ENCODE measurements around the gene EXOC4. TPM values are rescaled to one million over a fixed set of nuclear protein-coding genes. Genes with fewer than 3 reads are reported as not detected.

The EXOC4 gene
- total RNA-seq, 1 experiment from 2014 or later: 111 TPM

DNA sequence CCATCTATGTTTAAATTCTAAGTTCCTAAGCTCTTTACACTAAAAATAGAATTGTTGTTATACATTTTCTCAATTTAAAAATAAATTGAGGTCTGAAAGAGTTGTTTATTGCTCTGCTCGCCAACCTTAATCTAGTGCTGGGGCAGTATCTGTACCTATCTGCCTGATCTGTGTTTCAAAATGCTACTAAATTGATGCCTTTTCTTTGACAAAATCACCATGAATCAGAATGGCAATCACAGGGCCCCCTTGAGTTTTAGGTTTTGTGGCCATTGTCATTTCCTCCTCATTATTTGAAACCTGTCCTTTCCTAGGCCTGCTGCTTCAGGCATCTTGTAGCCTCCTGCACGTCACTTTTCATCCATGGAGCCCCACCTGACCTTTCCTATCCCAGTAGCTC, 301.5 kb downstream of the EXOC4 start:
- no peaks in the 10 kb centered on the region for H3K79me2 ChIP-seq (ENCODE audit: low read length)
- no peak for DNase-seq

DNA sequence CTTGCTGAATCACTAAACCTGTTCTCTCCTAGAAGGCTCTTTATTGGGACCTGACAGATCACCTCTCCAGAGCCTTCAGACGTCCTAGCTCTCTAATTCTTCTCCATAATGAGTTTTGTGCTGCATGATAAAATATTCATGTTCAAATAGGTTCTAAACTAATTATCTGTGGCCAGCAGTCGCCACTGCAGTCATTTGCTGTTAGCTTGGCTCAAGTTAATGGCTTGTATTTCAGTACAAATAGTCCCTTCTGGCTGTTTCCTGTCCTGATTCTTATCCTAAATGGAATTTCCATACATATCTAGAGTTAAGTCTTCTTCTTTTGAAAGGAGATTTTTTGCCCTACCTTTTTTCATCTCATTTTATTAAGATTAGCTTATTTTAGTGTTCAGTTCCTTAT, 303.2 kb downstream of the EXOC4 start:
- H3K36me3 ChIP-seq (ENCODE audit: insufficient read depth, low read length): no peaks in the 10 kb centered on the region
- no peak overlapping the region for H3K27ac ChIP-seq (ENCODE audit: low read length)
- H3K9me2 ChIP-seq (replicated peaks; ENCODE audit: insufficient read depth, low read length): no peaks in the 10 kb centered on the region
- H3K4me1 ChIP-seq (ENCODE audit: low read length): no peaks in the 10 kb centered on the region
- DNase-seq: no peak
- H3K9me3 ChIP-seq (ENCODE audit: low read length): no peaks in the 10 kb centered on the region
- no peak overlapping the region for H2AFZ ChIP-seq (ENCODE audit: low read length)
- no peaks in the 10 kb centered on the region for H3K79me2 ChIP-seq (ENCODE audit: low read length)
- H3K4me2 ChIP-seq (ENCODE audit: low read depth, low read length, poor library complexity, severe bottlenecking): no peak overlapping the region
- H3K27me3 ChIP-seq (ENCODE audit: low read length): no peaks in the 10 kb centered on the region
- no peak overlapping the region for H3K4me3 ChIP-seq (ENCODE audit: low read length)
- H3K9ac ChIP-seq (ENCODE audit: low read length): no peak overlapping the region
- H4K20me1 ChIP-seq (ENCODE audit: insufficient read depth, low read depth, low read length): no peaks in the 10 kb centered on the region

More for the DNA sequence above, 301.5 kb downstream of the EXOC4 start:
- Histone ChIP-seq H3K4me2 (ENCODE audit: low read depth, low read length, poor library complexity, severe bottlenecking) (no peak overlapping the region), H3K36me3 (ENCODE audit: insufficient read depth, low read length) (no peaks in the 10 kb centered on the region), H2AFZ (ENCODE audit: low read length) (no peak overlapping the region), H4K20me1 (ENCODE audit: insufficient read depth, low read depth, low read length) (no peaks in the 10 kb centered on the region), H3K9ac (ENCODE audit: low read length) (no peak overlapping the region), H3K4me3 (ENCODE audit: low read length) (no peak overlapping the region), H3K9me2 (replicated peaks; ENCODE audit: insufficient read depth, low read length) (no peaks in the 10 kb centered on the region), H3K4me1 (ENCODE audit: low read length) (no peaks in the 10 kb centered on the region), H3K9me3 (ENCODE audit: low read length) (no peaks in the 10 kb centered on the region), H3K27me3 (ENCODE audit: low read length) (no peaks in the 10 kb centered on the region), H3K27ac (ENCODE audit: low read length) (no peak overlapping the region)

DNA sequence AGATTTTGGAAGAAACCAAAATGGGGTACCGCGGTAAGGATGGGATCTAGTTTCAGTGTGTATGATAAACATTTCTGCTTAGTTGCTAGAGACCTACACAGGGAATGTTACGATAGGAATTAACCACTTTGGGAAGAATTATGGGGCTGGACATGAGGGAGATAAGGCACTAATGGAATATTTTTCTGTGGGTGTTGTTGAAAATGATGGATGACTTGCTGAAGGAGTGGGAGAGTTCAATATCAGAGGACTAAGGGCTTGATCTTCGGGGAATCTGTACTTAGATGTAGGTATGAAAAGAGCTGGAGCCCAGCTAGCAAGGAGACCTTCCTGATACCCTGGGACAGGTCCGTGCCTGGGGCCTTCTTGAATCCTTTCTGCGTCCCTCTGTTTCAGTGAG, 303.7 kb downstream of the EXOC4 start:
- no peak overlapping the region for H3K27ac ChIP-seq (ENCODE audit: low read length)
- no peaks in the 10 kb centered on the region for H4K20me1 ChIP-seq (ENCODE audit: insufficient read depth, low read depth, low read length)
- no peaks in the 10 kb centered on the region for H3K4me1 ChIP-seq (ENCODE audit: low read length)
- DNase-seq: no peak
- no peak overlapping the region for H3K4me3 ChIP-seq (ENCODE audit: low read length)
- H3K9ac ChIP-seq (ENCODE audit: low read length): no peak overlapping the region
- no peak overlapping the region for H3K4me2 ChIP-seq (ENCODE audit: low read depth, low read length, poor library complexity, severe bottlenecking)
- H3K27me3 ChIP-seq (ENCODE audit: low read length): no peaks in the 10 kb centered on the region
- H3K9me3 ChIP-seq (ENCODE audit: low read length): no peaks in the 10 kb centered on the region
- no peak overlapping the region for H2AFZ ChIP-seq (ENCODE audit: low read length)
- H3K36me3 ChIP-seq (ENCODE audit: insufficient read depth, low read length): no peaks in the 10 kb centered on the region
- no peaks in the 10 kb centered on the region for H3K79me2 ChIP-seq (ENCODE audit: low read length)
- no peaks in the 10 kb centered on the region for H3K9me2 ChIP-seq (replicated peaks; ENCODE audit: insufficient read depth, low read length)

DNA sequence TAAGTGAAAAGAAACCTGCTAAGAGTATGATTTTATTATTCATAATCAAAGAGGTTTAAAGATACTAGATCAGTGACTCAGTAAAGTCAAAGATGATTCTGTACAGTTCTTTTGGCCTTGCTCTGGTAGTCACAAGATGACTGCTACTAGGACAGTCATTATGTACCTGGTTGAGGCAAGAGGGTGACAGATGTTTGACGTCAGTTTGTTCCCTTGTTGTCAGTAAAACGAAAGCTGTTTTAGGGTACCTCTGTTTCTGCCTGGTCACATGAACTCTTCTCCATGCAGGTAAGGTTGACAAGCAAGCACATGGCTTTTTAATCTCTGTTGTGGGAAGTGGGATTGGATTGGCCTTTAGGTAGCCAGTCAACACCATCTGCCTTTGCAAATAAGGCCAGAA, 308.0 kb downstream of the EXOC4 start:
- Histone ChIP-seq H3K9me3 (ENCODE audit: low read length) (no peaks in the 10 kb centered on the region), H2AFZ (ENCODE audit: low read length) (no peak overlapping the region), H3K4me1 (ENCODE audit: low read length) (no peaks in the 10 kb centered on the region), H4K20me1 (ENCODE audit: insufficient read depth, low read depth, low read length) (no peaks in the 10 kb centered on the region), H3K27me3 (ENCODE audit: low read length) (no peaks in the 10 kb centered on the region), H3K36me3 (ENCODE audit: insufficient read depth, low read length) (no peaks in the 10 kb centered on the region), H3K9me2 (replicated peaks; ENCODE audit: insufficient read depth, low read length) (no peaks in the 10 kb centered on the region), H3K4me2 (ENCODE audit: low read depth, low read length, poor library complexity, severe bottlenecking) (no peak overlapping the region), H3K27ac (ENCODE audit: low read length) (no peak overlapping the region), H3K79me2 (ENCODE audit: low read length) (no peaks in the 10 kb centered on the region), H3K4me3 (ENCODE audit: low read length) (no peak overlapping the region), H3K9ac (ENCODE audit: low read length) (no peak overlapping the region)
- DNase-seq: no peak

DNA sequence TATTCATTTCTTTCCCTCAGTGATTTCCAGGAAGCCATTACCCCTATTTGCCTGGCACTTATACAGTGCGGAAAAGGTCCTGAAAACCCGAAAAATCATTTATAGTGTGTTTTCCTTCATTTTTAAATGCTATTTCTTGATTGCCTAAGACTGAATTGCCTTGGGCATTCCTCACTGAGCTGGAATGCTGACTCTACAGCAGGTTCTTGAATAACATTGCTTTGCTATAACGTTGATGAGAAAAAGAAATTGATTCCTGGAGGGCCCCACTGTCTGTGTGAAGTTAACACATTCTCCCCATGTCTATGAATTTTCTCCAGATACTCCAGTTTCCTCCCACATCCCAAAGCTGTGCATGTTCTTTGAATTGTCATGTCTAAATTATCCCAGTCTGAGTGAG, 308.5 kb downstream of the EXOC4 start:
- no peaks in the 10 kb centered on the region for H3K4me1 ChIP-seq (ENCODE audit: low read length)
- H2AFZ ChIP-seq (ENCODE audit: low read length): no peak overlapping the region
- H3K4me2 ChIP-seq (ENCODE audit: low read depth, low read length, poor library complexity, severe bottlenecking): no peak overlapping the region
- no peak for DNase-seq
- no peaks in the 10 kb centered on the region for H4K20me1 ChIP-seq (ENCODE audit: insufficient read depth, low read depth, low read length)
- no peak overlapping the region for H3K27ac ChIP-seq (ENCODE audit: low read length)
- H3K9me2 ChIP-seq (replicated peaks; ENCODE audit: insufficient read depth, low read length): no peaks in the 10 kb centered on the region
- no peaks in the 10 kb centered on the region for H3K27me3 ChIP-seq (ENCODE audit: low read length)
- no peak overlapping the region for H3K4me3 ChIP-seq (ENCODE audit: low read length)
- no peaks in the 10 kb centered on the region for H3K9me3 ChIP-seq (ENCODE audit: low read length)
- no peak overlapping the region for H3K9ac ChIP-seq (ENCODE audit: low read length)
- no peaks in the 10 kb centered on the region for H3K79me2 ChIP-seq (ENCODE audit: low read length)
- no peaks in the 10 kb centered on the region for H3K36me3 ChIP-seq (ENCODE audit: insufficient read depth, low read length)

DNA sequence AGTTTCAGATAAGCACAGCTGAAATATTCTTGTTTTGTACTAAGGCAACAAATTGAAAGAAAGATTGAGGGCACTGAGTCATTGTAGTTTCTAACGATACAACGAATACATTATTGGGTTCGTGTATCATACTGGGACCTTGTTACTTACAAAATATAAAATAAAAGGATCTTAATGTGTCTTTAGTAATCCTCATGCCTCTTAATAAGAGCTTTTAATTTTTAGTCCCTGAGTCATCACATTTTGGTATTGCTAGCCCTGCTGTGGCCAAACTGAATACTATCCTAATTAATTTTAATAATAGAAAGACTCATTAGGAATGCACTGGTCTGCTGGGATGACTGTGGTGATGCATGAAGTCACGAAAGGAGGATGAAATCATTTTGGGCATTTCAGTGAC, 309.7 kb downstream of the EXOC4 start:
- H3K79me2 ChIP-seq (ENCODE audit: low read length): no peaks in the 10 kb centered on the region
- no peaks in the 10 kb centered on the region for H3K4me1 ChIP-seq (ENCODE audit: low read length)
- H2AFZ ChIP-seq (ENCODE audit: low read length): no peak overlapping the region
- H3K9ac ChIP-seq (ENCODE audit: low read length): no peak overlapping the region
- H3K27ac ChIP-seq (ENCODE audit: low read length): no peak overlapping the region
- H3K4me3 ChIP-seq (ENCODE audit: low read length): no peak overlapping the region
- no peak for DNase-seq
- H3K36me3 ChIP-seq (ENCODE audit: insufficient read depth, low read length): no peaks in the 10 kb centered on the region
- H3K9me3 ChIP-seq (ENCODE audit: low read length): no peaks in the 10 kb centered on the region
- no peaks in the 10 kb centered on the region for H3K9me2 ChIP-seq (replicated peaks; ENCODE audit: insufficient read depth, low read length)
- H4K20me1 ChIP-seq (ENCODE audit: insufficient read depth, low read depth, low read length): peaks cover 4% of the 10 kb centered on the region; the same call in 1 of the 2 replicates
- H3K4me2 ChIP-seq (ENCODE audit: low read depth, low read length, poor library complexity, severe bottlenecking): no peak overlapping the region
- H3K27me3 ChIP-seq (ENCODE audit: low read length): no peaks in the 10 kb centered on the region

DNA sequence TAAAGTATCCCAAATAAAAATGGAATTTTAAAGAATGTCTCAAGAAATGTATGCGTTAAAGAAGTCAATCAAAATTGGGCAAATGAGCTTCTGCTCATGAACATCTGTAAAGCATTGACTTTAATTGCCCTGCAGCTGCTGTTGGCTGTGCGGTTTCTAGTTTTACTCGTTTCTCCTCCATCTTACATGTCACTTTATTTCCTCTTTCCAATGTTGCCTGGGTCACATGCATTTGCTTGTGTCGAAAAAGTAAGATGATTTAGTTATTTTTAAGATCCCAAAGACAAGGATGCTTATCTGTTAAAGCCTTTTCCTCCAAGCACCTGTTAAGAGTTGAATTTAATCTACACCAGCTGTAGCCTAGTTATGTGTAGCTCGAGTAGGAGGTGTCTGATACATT, 310.4 kb downstream of the EXOC4 start:
- Histone ChIP-seq H3K9ac (ENCODE audit: low read length) (no peak overlapping the region), H3K36me3 (ENCODE audit: insufficient read depth, low read length) (no peaks in the 10 kb centered on the region), H3K79me2 (ENCODE audit: low read length) (no peaks in the 10 kb centered on the region), H2AFZ (ENCODE audit: low read length) (no peak overlapping the region), H3K4me1 (ENCODE audit: low read length) (no peaks in the 10 kb centered on the region), H3K4me2 (ENCODE audit: low read depth, low read length, poor library complexity, severe bottlenecking) (no peak overlapping the region), H3K9me3 (ENCODE audit: low read length) (no peaks in the 10 kb centered on the region), H3K27ac (ENCODE audit: low read length) (no peak overlapping the region), H3K9me2 (replicated peaks; ENCODE audit: insufficient read depth, low read length) (no peaks in the 10 kb centered on the region), H3K27me3 (ENCODE audit: low read length) (no peaks in the 10 kb centered on the region), H3K4me3 (ENCODE audit: low read length) (no peak overlapping the region), H4K20me1 (ENCODE audit: insufficient read depth, low read depth, low read length) (peaks cover 7% of the 10 kb centered on the region; the same call in 1 of the 2 replicates)
- DNase-seq: no peak

DNA sequence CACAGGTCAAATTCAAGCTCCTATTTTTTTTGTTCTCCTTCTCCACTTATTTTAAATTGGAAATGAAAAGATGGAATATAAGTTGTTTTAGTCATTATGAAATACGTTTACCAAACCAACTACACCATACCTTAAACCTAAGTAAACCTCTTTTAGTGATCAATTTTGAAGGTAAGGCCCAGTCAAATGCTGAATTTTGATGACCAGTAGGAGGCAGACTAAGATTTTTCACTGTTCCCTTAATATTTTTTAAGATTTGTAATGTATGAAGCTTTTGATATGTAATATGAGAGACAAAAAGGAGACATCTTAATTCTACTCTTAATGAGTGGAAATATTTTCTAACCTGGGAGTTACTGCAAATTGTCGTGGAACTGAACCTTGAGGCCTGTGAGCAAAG, 311.6 kb downstream of the EXOC4 start:
- H2AFZ ChIP-seq (ENCODE audit: low read length): no peak overlapping the region
- no peaks in the 10 kb centered on the region for H3K36me3 ChIP-seq (ENCODE audit: insufficient read depth, low read length)
- H3K27ac ChIP-seq (ENCODE audit: low read length): no peak overlapping the region
- H3K9me3 ChIP-seq (ENCODE audit: low read length): no peaks in the 10 kb centered on the region
- H4K20me1 ChIP-seq (ENCODE audit: insufficient read depth, low read depth, low read length): peaks cover 7% of the 10 kb centered on the region; the same call in 1 of the 2 replicates
- no peaks in the 10 kb centered on the region for H3K9me2 ChIP-seq (replicated peaks; ENCODE audit: insufficient read depth, low read length)
- H3K79me2 ChIP-seq (ENCODE audit: low read length): no peaks in the 10 kb centered on the region
- H3K9ac ChIP-seq (ENCODE audit: low read length): no peak overlapping the region
- no peak overlapping the region for H3K4me3 ChIP-seq (ENCODE audit: low read length)
- no peak overlapping the region for H3K4me2 ChIP-seq (ENCODE audit: low read depth, low read length, poor library complexity, severe bottlenecking)
- no peak for DNase-seq
- no peaks in the 10 kb centered on the region for H3K4me1 ChIP-seq (ENCODE audit: low read length)
- no peaks in the 10 kb centered on the region for H3K27me3 ChIP-seq (ENCODE audit: low read length)

DNA sequence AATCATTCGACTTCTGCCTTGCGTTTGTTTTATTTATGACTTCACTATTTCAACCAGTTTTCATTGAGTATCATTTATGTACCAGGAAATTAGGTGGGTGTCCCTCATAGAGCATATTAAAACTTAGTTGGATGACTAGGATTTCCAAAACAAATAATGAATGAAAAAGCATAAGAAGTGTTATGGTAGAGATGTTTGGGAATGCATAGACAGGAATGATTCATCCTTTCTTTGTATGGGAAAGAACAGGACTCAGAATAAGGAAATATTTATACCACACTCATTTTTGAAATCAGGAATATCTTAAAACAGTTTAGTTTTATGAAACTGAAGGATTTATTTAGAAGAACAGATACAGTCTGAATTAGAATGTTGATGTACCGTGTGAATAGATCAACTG, 315.7 kb downstream of the EXOC4 start:
- DNase-seq: no peak
- Histone ChIP-seq H4K20me1 (ENCODE audit: insufficient read depth, low read depth, low read length) (peaks cover 7% of the 10 kb centered on the region; the same call in 1 of the 2 replicates), H3K9me3 (ENCODE audit: low read length) (no peaks in the 10 kb centered on the region), H3K4me2 (ENCODE audit: low read depth, low read length, poor library complexity, severe bottlenecking) (no peak overlapping the region), H3K79me2 (ENCODE audit: low read length) (no peaks in the 10 kb centered on the region), H3K36me3 (ENCODE audit: insufficient read depth, low read length) (no peaks in the 10 kb centered on the region), H3K9ac (ENCODE audit: low read length) (no peak overlapping the region), H2AFZ (ENCODE audit: low read length) (no peak overlapping the region), H3K27me3 (ENCODE audit: low read length) (no peaks in the 10 kb centered on the region), H3K4me3 (ENCODE audit: low read length) (no peak overlapping the region), H3K9me2 (replicated peaks; ENCODE audit: insufficient read depth, low read length) (no peaks in the 10 kb centered on the region), H3K4me1 (ENCODE audit: low read length) (no peaks in the 10 kb centered on the region), H3K27ac (ENCODE audit: low read length) (no peak overlapping the region)

Data from Karpas-422 (cell line).